Keratinocyte (primary cell): ENCODE measurements around the gene CDYL2. TPM values are rescaled to one million over a fixed set of nuclear protein-coding genes. Genes with fewer than 3 reads are reported as not detected.

Experiments used
- DNase-seq: peaks from one replicate; pipeline ENCODE4 v3.0.0-alpha.2; 2011; ENCODE audit warnings: low read depth, missing footprints, low spot score
- FAIRE-seq: peaks from 2 replicates; lab custom pipeline; 2011; peaks lifted over from hg19 to GRCh38; lab: Jason Lieb, UNC
- H2AFZ ChIP-seq: 2 replicates; pipeline ENCODE4 v1.6.0; 2012; ENCODE audit warnings: low read length, control low read depth, inconsistent platforms; ENCODE audit not compliant: control insufficient read depth
- H3K27ac ChIP-seq: 2 replicates; pipeline ENCODE4 v1.5.1; 2011; ENCODE audit warnings: low read length; ENCODE audit not compliant: control insufficient read depth, insufficient read depth
- H3K27me3 ChIP-seq: 3 replicates; pipeline ENCODE4 v1.6.0; 2011; ENCODE audit warnings: low read length; ENCODE audit not compliant: control insufficient read depth, insufficient read depth; ENCODE audit errors: extremely low read depth
- H3K36me3 ChIP-seq, 2 experiments: 2 replicates in 1 of 2; 3 replicates in 1 of 2; pipeline ENCODE4 v1.5.1; 2011; ENCODE audit warnings: low read length in 2 of 2, mild to moderate bottlenecking in 1 of 2; ENCODE audit not compliant: control insufficient read depth in 2 of 2, insufficient read depth in 2 of 2; ENCODE audit errors: extremely low read depth in 1 of 2
- H3K4me1 ChIP-seq: 3 replicates; pipeline ENCODE4 v1.5.1; 2011; ENCODE audit warnings: low read length; ENCODE audit not compliant: control insufficient read depth, insufficient read depth; ENCODE audit errors: extremely low read depth
- H3K4me2 ChIP-seq: 3 replicates; pipeline ENCODE4 v1.6.0; 2011; ENCODE audit warnings: low read depth, low read length; ENCODE audit not compliant: control insufficient read depth, insufficient read depth; ENCODE audit errors: extremely low read depth
- H3K4me3 ChIP-seq, 3 experiments: fragments of 200-600 bp in 1 of 3; sonication (generic) in 1 of 3; 2 replicates in 2 of 3; 3 replicates in 1 of 3; pipeline ENCODE4 v1.5.1; 2011 to 2016; ENCODE audit warnings: low read length in 3 of 3, mild to moderate bottlenecking in 3 of 3, control low read depth in 2 of 3, inconsistent platforms in 1 of 3, low read depth in 1 of 3, mixed read lengths in 1 of 3, mixed run types in 1 of 3, moderate library complexity in 1 of 3; ENCODE audit not compliant: control insufficient read depth in 2 of 3, insufficient read depth in 2 of 3; ENCODE audit errors: extremely low read depth in 1 of 3
- H3K79me2 ChIP-seq: 2 replicates; pipeline ENCODE4 v1.6.0; 2012; ENCODE audit warnings: low read length; ENCODE audit not compliant: control insufficient read depth, insufficient read depth
- H3K9ac ChIP-seq: 3 replicates; pipeline ENCODE4 v1.6.0; 2011; ENCODE audit warnings: low read length; ENCODE audit not compliant: control insufficient read depth, insufficient read depth; ENCODE audit errors: extremely low read depth
- H3K9me1 ChIP-seq: 3 replicates; pipeline ENCODE4 v1.6.0; 2011; ENCODE audit warnings: low read length; ENCODE audit not compliant: control insufficient read depth, insufficient read depth; ENCODE audit errors: extremely low read depth
- H3K9me3 ChIP-seq: 2 replicates; pipeline ENCODE4 v1.5.1; 2012; ENCODE audit warnings: low read depth, low read length; ENCODE audit not compliant: control insufficient read depth
- H4K20me1 ChIP-seq: 3 replicates; pipeline ENCODE4 v1.6.0; 2011; ENCODE audit warnings: low read length; ENCODE audit not compliant: control insufficient read depth, insufficient read depth; ENCODE audit errors: extremely low read depth
- EZH2 ChIP-seq: IDR thresholded peaks from one replicate; pipeline ENCODE4 v1.6.1; 2012; ENCODE audit warnings: inconsistent platforms, mild to moderate bottlenecking, low read length, moderate library complexity
- dilution Hi-C: fragments of 300-500 bp; cut with MboI; formaldehyde crosslinking; loops from one replicate; pipeline ENCODE4 v1.7.0; 2020; ENCODE audit warnings: low sequenced_read_pairs; ENCODE audit not compliant: extremely low pct_ligation_motif_present
- polyA plus RNA-seq, 5 experiments: library from polyadenylated mRNA; depleted of rRNA in 3 of 5; stranded (reverse) in 3 of 5; stranded (forward) in 1 of 5; unstranded in 1 of 5; fragments of >200 nt; gene quantifications; 1 replicate in 1 of 5; 2 replicates in 3 of 5; 3 replicates in 1 of 5; pipeline versions ENCODE4 v1.2.1 to v1.2.3, GENCODE V29; 2011 to 2012; ENCODE audit warnings: missing spikeins in 2 of 5, low read depth in 1 of 5, low replicate concordance in 1 of 5
- TF ChIP-seq, protein P1 (sequence below), 3 experiments: IDR thresholded peaks in 1 of 3; conservative IDR thresholded peaks in 1 of 3; optimal IDR thresholded peaks in 1 of 3; 2 replicates in 2 of 3; 3 replicates in 1 of 3; pipeline versions ENCODE3 to v1.5.1; 2011; ENCODE audit warnings: low read length in 3 of 3, mild to moderate bottlenecking in 3 of 3, moderate library complexity in 2 of 3, control low read depth in 1 of 3, inconsistent platforms in 1 of 3; ENCODE audit not compliant: insufficient read depth in 2 of 3; ENCODE audit errors: extremely low read depth in 1 of 3

Gene CDYL2
- polyA plus RNA-seq, 1 donor (not counting 4 experiments of a cell fraction or from before 2014, with no cell fraction given), result 2.0 TPM

DNA sequence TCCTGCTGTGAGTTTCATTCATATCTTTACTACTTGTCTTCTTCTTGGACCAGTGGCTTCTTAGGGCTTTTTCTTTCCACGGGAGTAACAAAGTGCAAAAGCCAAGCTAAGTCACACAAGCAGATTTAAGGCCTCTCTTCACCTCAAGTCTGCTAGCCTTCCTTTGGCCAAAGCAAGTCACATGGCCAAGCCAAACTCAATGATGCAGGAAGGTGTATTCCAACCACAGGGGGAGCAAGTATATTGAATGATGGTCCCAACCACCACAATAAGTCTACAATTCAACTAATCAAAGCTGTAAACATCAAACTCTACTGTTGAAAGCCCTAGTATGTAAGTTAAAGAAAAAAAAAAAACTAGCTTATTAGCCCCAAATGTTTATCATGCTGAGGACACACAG, 44.5 kb upstream of the CDYL2 start:
- no peak for TF ChIP-seq EZH2
- TF ChIP-seq, protein P1, sequence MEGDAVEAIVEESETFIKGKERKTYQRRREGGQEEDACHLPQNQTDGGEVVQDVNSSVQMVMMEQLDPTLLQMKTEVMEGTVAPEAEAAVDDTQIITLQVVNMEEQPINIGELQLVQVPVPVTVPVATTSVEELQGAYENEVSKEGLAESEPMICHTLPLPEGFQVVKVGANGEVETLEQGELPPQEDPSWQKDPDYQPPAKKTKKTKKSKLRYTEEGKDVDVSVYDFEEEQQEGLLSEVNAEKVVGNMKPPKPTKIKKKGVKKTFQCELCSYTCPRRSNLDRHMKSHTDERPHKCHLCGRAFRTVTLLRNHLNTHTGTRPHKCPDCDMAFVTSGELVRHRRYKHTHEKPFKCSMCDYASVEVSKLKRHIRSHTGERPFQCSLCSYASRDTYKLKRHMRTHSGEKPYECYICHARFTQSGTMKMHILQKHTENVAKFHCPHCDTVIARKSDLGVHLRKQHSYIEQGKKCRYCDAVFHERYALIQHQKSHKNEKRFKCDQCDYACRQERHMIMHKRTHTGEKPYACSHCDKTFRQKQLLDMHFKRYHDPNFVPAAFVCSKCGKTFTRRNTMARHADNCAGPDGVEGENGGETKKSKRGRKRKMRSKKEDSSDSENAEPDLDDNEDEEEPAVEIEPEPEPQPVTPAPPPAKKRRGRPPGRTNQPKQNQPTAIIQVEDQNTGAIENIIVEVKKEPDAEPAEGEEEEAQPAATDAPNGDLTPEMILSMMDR (optimal IDR thresholded peaks at IDR 0.05 in 1 of 3, IDR thresholded peaks at IDR 0.05 in 1 of 3, conservative IDR thresholded peaks at IDR 0.05 in 1 of 3; ENCODE audit: extremely low read depth in 1 of 3, insufficient read depth in 2 of 3, low read length in 3 of 3), result no peak
- H3K4me3 ChIP-seq, result no peak overlapping the region
- no peak overlapping the region for H2AFZ ChIP-seq
- H3K36me3 ChIP-seq, result no peaks in the 10 kb centered on the region
- DNase-seq (no peak), FAIRE-seq (no peak)
- H3K27me3 ChIP-seq, result no peaks in the 10 kb centered on the region
- H3K9me3 ChIP-seq, result no peaks in the 10 kb centered on the region
- no peak overlapping the region for H3K27ac ChIP-seq
- no peaks in the 10 kb centered on the region for H3K4me1 ChIP-seq
- no peaks in the 10 kb centered on the region for H3K79me2 ChIP-seq
- H3K9me1 ChIP-seq, result no peaks in the 10 kb centered on the region
- H3K4me2 ChIP-seq, result no peak overlapping the region
- no peak overlapping the region for H3K9ac ChIP-seq
- dilution Hi-C loops, result no loop called here
- no peaks in the 10 kb centered on the region for H4K20me1 ChIP-seq

DNA sequence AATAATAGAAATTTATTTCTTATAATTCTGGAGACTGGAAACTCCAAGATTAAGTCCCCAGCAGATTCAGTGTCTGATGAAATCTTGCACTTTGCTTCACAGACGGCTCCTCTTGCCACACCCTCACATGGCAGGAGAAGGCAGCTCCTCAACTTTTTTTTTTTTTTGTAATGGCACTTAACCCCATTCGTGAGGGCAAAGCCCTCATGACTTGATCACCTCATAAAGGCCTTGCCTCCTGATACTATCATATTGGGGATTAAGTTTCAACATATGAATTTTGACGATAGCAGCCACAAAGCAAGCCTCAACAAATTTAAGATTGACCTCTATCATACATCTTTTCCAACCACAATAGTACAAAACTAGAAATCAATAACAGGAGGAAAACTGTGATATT, 42.3 kb upstream of the CDYL2 start:
- TF ChIP-seq, protein P1 (optimal IDR thresholded peaks at IDR 0.05 in 1 of 3, IDR thresholded peaks at IDR 0.05 in 1 of 3, conservative IDR thresholded peaks at IDR 0.05 in 1 of 3; ENCODE audit: extremely low read depth in 1 of 3, insufficient read depth in 2 of 3, low read length in 3 of 3), result no peak
- no peak for TF ChIP-seq EZH2
- no peaks in the 10 kb centered on the region for H3K79me2 ChIP-seq
- FAIRE-seq, result no peak
- dilution Hi-C loops, result no loop called here
- no peaks in the 10 kb centered on the region for H3K4me1 ChIP-seq
- no peaks in the 10 kb centered on the region for H4K20me1 ChIP-seq
- no peak for DNase-seq
- H3K9me1 ChIP-seq, result no peaks in the 10 kb centered on the region
- no peaks in the 10 kb centered on the region for H3K27me3 ChIP-seq
- no peaks in the 10 kb centered on the region for H3K9me3 ChIP-seq
- no peak overlapping the region for H2AFZ ChIP-seq
- H3K36me3 ChIP-seq, result no peaks in the 10 kb centered on the region
- H3K4me3 ChIP-seq, result no peak overlapping the region
- H3K9ac ChIP-seq, result no peak overlapping the region
- H3K27ac ChIP-seq, result no peak overlapping the region
- no peak overlapping the region for H3K4me2 ChIP-seq
